PC-9 (cell line): ENCODE data around the gene DOHH. TPM values are rescaled to one million over a fixed set of nuclear protein-coding genes. Genes with fewer than 3 reads are reported as not detected.
A peak's percentile ranks its signal among the peaks of the same experiment; 100 is the strongest.

Experiments used
- BruUV-seq: library from RNA; stranded (reverse); fragments of 400-500 nt; replicated peaks from 2 replicates; lab custom pipeline; 2021; lab: Mats Ljungman, UMichigan
- CTCF ChIA-PET: fragments of 300-600 bp; sonication (Branson Sonifier 250); formaldehyde crosslinking; loops from one replicate; lab custom pipeline; 2022; ENCODE audit warnings: antibody characterized with exemption; lab: Charles Lee
- POLR2A ChIA-PET: fragments of 300-600 bp; sonication (Branson Sonifier 250); formaldehyde crosslinking; loops from one replicate; lab custom pipeline; 2022; ENCODE audit warnings: antibody characterized with exemption; ENCODE audit not compliant: unreplicated experiment; lab: Charles Lee
- DNase-seq, 2 experiments: peaks; one replicate each; pipeline versions ENCODE4 v3.0.0 to v3.0.0-alpha.2; 2015 to 2022; ENCODE audit warnings: mixed read lengths in 1 of 2
- H2AFZ ChIP-seq: fragments of 200-600 bp; sonication (generic); 2 replicates; pipeline ENCODE4 v1.8.1; 2017; ENCODE audit warnings: antibody characterized with exemption
- H3F3A ChIP-seq: fragments of 200-600 bp; sonication (generic); 2 replicates; pipeline ENCODE4 v1.8.1; 2017; ENCODE audit warnings: antibody characterized with exemption, mild to moderate bottlenecking, low read depth; ENCODE audit not compliant: insufficient read depth
- H3K27ac ChIP-seq: fragments of 200-600 bp; sonication (generic); 2 replicates; pipeline ENCODE4 v1.6.1; 2016; ENCODE audit warnings: mixed run types
- H3K27me3 ChIP-seq: fragments of 200-600 bp; sonication (generic); 2 replicates; pipeline ENCODE4 v1.6.1; 2016; ENCODE audit warnings: low read depth, mixed run types; ENCODE audit not compliant: insufficient read depth
- H3K36me3 ChIP-seq: fragments of 200-600 bp; sonication (generic); 2 replicates; pipeline ENCODE4 v1.6.1; 2016; ENCODE audit warnings: low read depth, mixed run types
- H3K4me1 ChIP-seq: fragments of 200-600 bp; sonication (generic); replicated peaks from 2 replicates; pipeline ENCODE4 v1.6.1; 2016; ENCODE audit warnings: mixed run types; ENCODE audit not compliant: insufficient read depth
- H3K4me2 ChIP-seq: fragments of 200-600 bp; sonication (generic); 2 replicates; pipeline ENCODE4 v1.6.1; 2017; ENCODE audit warnings: mixed run types
- H3K4me3 ChIP-seq: fragments of 200-600 bp; sonication (generic); 2 replicates; pipeline ENCODE4 v1.6.1; 2016; ENCODE audit warnings: mixed run types
- H3K79me2 ChIP-seq: fragments of 200-600 bp; sonication (generic); 2 replicates; pipeline ENCODE4 v1.6.1; 2017; ENCODE audit warnings: low read depth, mixed run types
- H3K9me2 ChIP-seq: fragments of 200-600 bp; sonication (generic); 2 replicates; pipeline ENCODE4 v1.8.1; 2017; ENCODE audit warnings: mild to moderate bottlenecking; ENCODE audit not compliant: insufficient read depth
- H3K9me3 ChIP-seq: fragments of 200-600 bp; sonication (generic); 2 replicates; pipeline ENCODE4 v1.8.1; 2016; ENCODE audit warnings: low read depth; ENCODE audit not compliant: insufficient read depth
- H4K20me1 ChIP-seq: fragments of 200-600 bp; sonication (generic); 2 replicates; pipeline ENCODE4 v1.8.1; 2017; ENCODE audit not compliant: insufficient read depth
- CTCF ChIP-seq: fragments of 200-600 bp; sonication (generic); conservative IDR thresholded peaks from 2 replicates; pipeline ENCODE4 v1.6.1; 2017; ENCODE audit warnings: mixed run types, antibody characterized with exemption, mild to moderate bottlenecking, moderate library complexity
- EZH2 ChIP-seq: fragments of 200-600 bp; sonication (generic); IDR thresholded peaks from 2 replicates; pipeline ENCODE4 v1.8.0; 2017; ENCODE audit warnings: antibody characterized with exemption, low read depth
- intact Hi-C: fragments of 100-400 bp; cut with micrococcal nuclease; formaldehyde crosslinking; loops from one replicate; pipeline ENCODE4 v1.10.0; 2022; ENCODE audit not compliant: unreplicated experiment
- total RNA-seq: library from RNA; stranded (reverse); gene quantifications from 2 replicates; pipeline ENCODE4 v1.2.3, GENCODE V29; 2021

Gene DOHH
- total RNA-seq, 1 experiment from 2014 or later = 7.7 TPM

- intact Hi-C loops = loop anchor here (5.0 kb wide), 1 partner anchor 659 kb away; no protein-coding TSS in a partner anchor
- ChIA-PET POLR2A (interaction anchor here (0.8 kb wide), 1 partner anchor 30 kb away, joined by 13 read pairs; no protein-coding TSS in a partner anchor), CTCF (no interaction called here)
- BruUV-seq = no TSS peak
- Histone ChIP-seq H3K4me1 (no peaks in the 10 kb centered on the region), H3F3A (no peaks in the 10 kb centered on the region), H3K4me2 (no peak overlapping the region), H3K9me2 (no peaks in the 10 kb centered on the region), H3K4me3 (no peak overlapping the region), H3K27me3 (no peaks in the 10 kb centered on the region), H4K20me1 (no peaks in the 10 kb centered on the region; the same call in 1 of the 2 replicates), H3K27ac (no peak overlapping the region), H3K36me3 (no peaks in the 10 kb centered on the region), H3K9me3 (no peaks in the 10 kb centered on the region), H3K79me2 (no peaks in the 10 kb centered on the region), H2AFZ (no peak overlapping the region)
- no peak for DNase-seq
- TF ChIP-seq CTCF = peak; percentile 18; the same call in 1 of the 2 replicates
- no peak for TF ChIP-seq EZH2
Observed at GRCh38 chr19:3547767-3548282, 47.4 kb upstream of the DOHH start.

- Histone ChIP-seq H3K9me3 (no peaks in the 10 kb centered on the region), H2AFZ (no peak overlapping the region), H4K20me1 (no peaks in the 10 kb centered on the region; the same call in 1 of the 2 replicates), H3K4me2 (no peak overlapping the region), H3K4me3 (no peak overlapping the region), H3K9me2 (no peaks in the 10 kb centered on the region), H3F3A (no peaks in the 10 kb centered on the region), H3K36me3 (no peaks in the 10 kb centered on the region), H3K4me1 (no peaks in the 10 kb centered on the region), H3K27me3 (no peaks in the 10 kb centered on the region), H3K79me2 (no peaks in the 10 kb centered on the region), H3K27ac (no peak overlapping the region)
- intact Hi-C loops = loop anchor here (5.0 kb wide), 1 partner anchor 660 kb away; no protein-coding TSS in a partner anchor
- no peak for DNase-seq
- ChIA-PET CTCF (no interaction called here), POLR2A (interaction anchor here (0.6 kb wide), 1 partner anchor 16 kb away, joined by 3 read pairs; no protein-coding TSS in a partner anchor)
- no TSS peak for BruUV-seq
- TF ChIP-seq EZH2 (no peak), CTCF (peak; percentile 57; the same call in 1 of the 2 replicates)
Observed at GRCh38 chr19:3547301-3547731, 46.8 kb upstream of the DOHH start.

- BruUV-seq = no TSS peak
- no peak overlapping the region for H3K27ac ChIP-seq
- H3K27me3 ChIP-seq = no peaks in the 10 kb centered on the region
- H2AFZ ChIP-seq = no peak overlapping the region
- intact Hi-C loops = loop anchor here (5.0 kb wide), 1 partner anchor 661 kb away; no protein-coding TSS in a partner anchor
- no peak for TF ChIP-seq CTCF
- TF ChIP-seq EZH2 = no peak
- no peak overlapping the region for H3K4me2 ChIP-seq
- no peaks in the 10 kb centered on the region for H3K79me2 ChIP-seq
- H3K4me1 ChIP-seq = no peaks in the 10 kb centered on the region
- H3F3A ChIP-seq = peaks cover 4% of the 10 kb centered on the region; the same call in 1 of the 2 replicates
- no peaks in the 10 kb centered on the region for H3K36me3 ChIP-seq
- H3K9me3 ChIP-seq = no peaks in the 10 kb centered on the region
- H4K20me1 ChIP-seq = no peaks in the 10 kb centered on the region; the same call in 1 of the 2 replicates
- H3K4me3 ChIP-seq = no peak overlapping the region
- H3K9me2 ChIP-seq = no peaks in the 10 kb centered on the region
- CTCF ChIA-PET = no interaction called here
- DNase-seq = no peak
- POLR2A ChIA-PET = interaction anchor here (0.6 kb wide), 1 partner anchor 596 kb away, joined by 14 read pairs; no protein-coding TSS in a partner anchor
Observed at GRCh38 chr19:3546119-3546518, 45.6 kb upstream of the DOHH start.
